Epithelial cell of proximal tubule (primary cell): ENCODE data around the gene HNRNPH3. TPM values are rescaled to one million over a fixed set of nuclear protein-coding genes. Genes with fewer than 3 reads are reported as not detected.

Experiments used
- DNase-seq: peaks from one replicate; pipeline ENCODE4 v3.0.0-alpha.2; 2011; ENCODE audit warnings: low read depth
- H3K4me3 ChIP-seq: 2 replicates; pipeline ENCODE4 v1.5.1; 2011; ENCODE audit warnings: low read depth, mild to moderate bottlenecking, low read length
- CTCF ChIP-seq: conservative IDR thresholded peaks from 2 replicates; pipeline ENCODE4 v1.5.1; 2012; ENCODE audit warnings: low read depth, mild to moderate bottlenecking, low read length
- total RNA-seq: library from RNA; depleted of rRNA; stranded (reverse); fragments of >200 nt; gene quantifications from 2 replicates; pipeline ENCODE4 v1.2.3, GENCODE V29; 2015

The HNRNPH3 gene
- total RNA-seq, 1 donor from 2014 or later, result 43.1 TPM

- DNase-seq, result no peak
- H3K4me3 ChIP-seq, result peak within 1 kb of the TSS; percentile 78
- peak; percentile 54 for TF ChIP-seq CTCF
Observed at GRCh38 chr10:68332259-68333057, 594 bp downstream of the HNRNPH3 start, which contains the start of gene PBLD. TSS of gene PBLD (minus strand) at chr10:68332928. CDS start at chr10:68306844, 26,084 bp downstream.

GRCh38 chr10:68333058-68333395 lies 1.2 kb downstream of the HNRNPH3 start:
- peak; percentile 71 for DNase-seq
- H3K4me3 ChIP-seq, result peak overlapping the region; percentile 78
- no peak for TF ChIP-seq CTCF

GRCh38 chr10:68333440-68334431 lies 1.9 kb downstream of the HNRNPH3 start:
- no peak for DNase-seq
- H3K4me3 ChIP-seq, result peak overlapping the region; percentile 78
- no peak for TF ChIP-seq CTCF

DNA sequence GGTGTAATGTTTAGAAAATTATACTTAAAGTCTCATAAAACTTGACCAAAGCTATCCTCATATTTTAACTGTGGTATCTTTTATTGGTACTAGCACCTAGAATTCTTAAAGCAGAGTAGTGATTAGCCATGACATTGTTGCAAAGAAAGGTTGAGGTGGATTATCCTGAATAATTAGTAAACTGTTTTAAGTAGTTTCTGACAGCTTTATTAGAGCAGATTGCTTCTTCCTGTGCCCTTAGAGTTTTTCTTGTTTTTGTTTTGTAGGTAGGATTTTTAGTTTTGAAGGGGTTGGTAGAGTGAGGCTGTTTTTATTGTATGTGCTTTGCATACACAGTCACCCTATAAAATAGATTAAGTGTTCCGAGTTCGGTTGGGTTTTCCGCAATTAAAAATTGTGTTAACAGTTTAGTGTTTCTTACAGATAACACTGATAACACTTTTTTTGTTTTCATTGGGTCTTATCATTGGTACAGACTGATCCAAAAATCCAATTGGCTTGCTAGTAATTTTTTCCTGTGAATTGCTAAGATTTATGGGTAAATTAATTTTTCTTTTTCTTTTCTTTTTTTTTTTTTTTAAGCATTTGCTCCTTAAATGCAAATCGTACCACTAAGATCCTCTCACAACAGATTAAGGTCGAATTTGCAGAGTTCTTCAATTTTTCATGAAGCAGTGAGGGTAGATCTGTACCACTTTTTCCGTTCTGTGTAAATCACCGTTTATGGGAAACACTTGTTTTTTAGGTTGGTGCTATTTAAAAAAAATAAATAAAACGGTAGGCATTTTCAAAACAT lies 3.0 kb downstream of the HNRNPH3 start:
- no peak for DNase-seq
- no peak for TF ChIP-seq CTCF

DNA sequence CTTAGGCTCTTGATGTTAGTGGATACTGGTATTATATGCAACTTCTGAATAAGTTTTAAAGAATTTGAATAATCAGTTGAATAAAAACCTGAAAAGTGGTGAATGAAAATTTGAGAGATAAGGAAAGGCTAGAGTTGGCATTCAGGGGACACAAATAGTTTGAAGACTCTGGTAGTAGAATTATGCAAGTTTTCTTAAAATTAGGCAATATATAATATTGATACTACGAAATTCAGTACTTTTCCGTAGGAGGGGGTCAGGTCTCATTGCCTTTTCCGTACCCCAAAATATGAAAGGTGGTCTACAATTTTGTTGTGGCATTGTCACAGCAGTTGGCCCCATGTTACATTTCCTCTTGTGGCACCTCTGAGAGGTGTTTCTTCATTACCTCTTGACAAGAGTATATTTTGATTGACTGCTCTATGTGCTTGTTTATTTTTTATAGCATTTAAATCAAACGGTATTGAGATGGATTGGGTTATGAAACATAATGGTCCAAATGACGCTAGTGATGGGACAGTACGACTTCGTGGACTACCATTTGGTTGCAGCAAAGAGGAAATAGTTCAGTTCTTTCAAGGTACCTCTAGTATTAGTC lies 5.0 kb downstream of the HNRNPH3 start:
- TF ChIP-seq CTCF, result no peak
- H3K4me3 ChIP-seq, result no peak overlapping the region

More for the DNA sequence above, 3.0 kb downstream of the HNRNPH3 start:
- H3K4me3 ChIP-seq, result peak overlapping the region; percentile 78

More for the DNA sequence above, 5.0 kb downstream of the HNRNPH3 start:
- no peak for DNase-seq
